ENCODE data around the gene CMC2.
A peak's percentile ranks its signal among the peaks of the same experiment; 100 is the strongest.

Gene CMC2

GRCh38 chr16:80948886-80949493, 57.7 kb downstream of the CMC2 start:
- no peaks in the 10 kb centered on the region for H3K79me2 ChIP-seq (ENCODE audit: control insufficient read depth, low read length)
- no peaks in the 10 kb centered on the region for H3K9me3 ChIP-seq (ENCODE audit: control insufficient read depth, insufficient read depth, low read length)
- H3K4me2 ChIP-seq (ENCODE audit: low read length) = no peak overlapping the region; the same call in 1 of the 2 replicates
- no peaks in the 10 kb centered on the region for H3K36me3 ChIP-seq (ENCODE audit: control insufficient read depth, low read length)
- H4K20me1 ChIP-seq (ENCODE audit: control insufficient read depth, insufficient read depth, low read depth, low read length) = no peaks in the 10 kb centered on the region
- H3K9me2 ChIP-seq (replicated peaks; ENCODE audit: control insufficient read depth, low read length) = no peaks in the 10 kb centered on the region
- no peak for TF ChIP-seq EZH2phosphoT487 (IDR thresholded peaks at IDR 0.05; ENCODE audit: borderline replicate concordance, low read length)
- TF ChIP-seq, protein P1, sequence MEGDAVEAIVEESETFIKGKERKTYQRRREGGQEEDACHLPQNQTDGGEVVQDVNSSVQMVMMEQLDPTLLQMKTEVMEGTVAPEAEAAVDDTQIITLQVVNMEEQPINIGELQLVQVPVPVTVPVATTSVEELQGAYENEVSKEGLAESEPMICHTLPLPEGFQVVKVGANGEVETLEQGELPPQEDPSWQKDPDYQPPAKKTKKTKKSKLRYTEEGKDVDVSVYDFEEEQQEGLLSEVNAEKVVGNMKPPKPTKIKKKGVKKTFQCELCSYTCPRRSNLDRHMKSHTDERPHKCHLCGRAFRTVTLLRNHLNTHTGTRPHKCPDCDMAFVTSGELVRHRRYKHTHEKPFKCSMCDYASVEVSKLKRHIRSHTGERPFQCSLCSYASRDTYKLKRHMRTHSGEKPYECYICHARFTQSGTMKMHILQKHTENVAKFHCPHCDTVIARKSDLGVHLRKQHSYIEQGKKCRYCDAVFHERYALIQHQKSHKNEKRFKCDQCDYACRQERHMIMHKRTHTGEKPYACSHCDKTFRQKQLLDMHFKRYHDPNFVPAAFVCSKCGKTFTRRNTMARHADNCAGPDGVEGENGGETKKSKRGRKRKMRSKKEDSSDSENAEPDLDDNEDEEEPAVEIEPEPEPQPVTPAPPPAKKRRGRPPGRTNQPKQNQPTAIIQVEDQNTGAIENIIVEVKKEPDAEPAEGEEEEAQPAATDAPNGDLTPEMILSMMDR (IDR thresholded peaks at IDR 0.05; ENCODE audit: low read depth, low read length, poor library complexity, severe bottlenecking) = peak; percentile 77
- H3K27me3 ChIP-seq (ENCODE audit: control insufficient read depth, low read length) = no peaks in the 10 kb centered on the region
- H3F3A ChIP-seq (ENCODE audit: control insufficient read depth, insufficient read depth) = no peaks in the 10 kb centered on the region
- no peak overlapping the region for H3K27ac ChIP-seq (ENCODE audit: low read depth, low read length)
- peaks cover 6% of the 10 kb centered on the region for H3K4me1 ChIP-seq (ENCODE audit: control insufficient read depth, low read length)
- no peak overlapping the region for H3K4me3 ChIP-seq (ENCODE audit: low read length)

- Histone ChIP-seq H3K4me1 (ENCODE audit: control insufficient read depth, low read length) (peaks cover 6% of the 10 kb centered on the region), H3K9me2 (replicated peaks; ENCODE audit: control insufficient read depth, low read length) (no peaks in the 10 kb centered on the region), H3K9me3 (ENCODE audit: control insufficient read depth, insufficient read depth, low read length) (no peaks in the 10 kb centered on the region), H3K27ac (ENCODE audit: low read depth, low read length) (no peak overlapping the region), H3K4me2 (ENCODE audit: low read length) (no peak overlapping the region), H3K79me2 (ENCODE audit: control insufficient read depth, low read length) (no peaks in the 10 kb centered on the region), H3K36me3 (ENCODE audit: control insufficient read depth, low read length) (no peaks in the 10 kb centered on the region), H3K27me3 (ENCODE audit: control insufficient read depth, low read length) (no peaks in the 10 kb centered on the region), H3K4me3 (ENCODE audit: low read length) (no peak overlapping the region), H4K20me1 (ENCODE audit: control insufficient read depth, insufficient read depth, low read depth, low read length) (no peaks in the 10 kb centered on the region), H3F3A (ENCODE audit: control insufficient read depth, insufficient read depth) (no peaks in the 10 kb centered on the region)
- TF ChIP-seq, protein P1 (IDR thresholded peaks at IDR 0.05; ENCODE audit: low read depth, low read length, poor library complexity, severe bottlenecking) = no peak
Observed at GRCh38 chr16:80947708-80948625, 58.7 kb downstream of the CMC2 start.

DNA sequence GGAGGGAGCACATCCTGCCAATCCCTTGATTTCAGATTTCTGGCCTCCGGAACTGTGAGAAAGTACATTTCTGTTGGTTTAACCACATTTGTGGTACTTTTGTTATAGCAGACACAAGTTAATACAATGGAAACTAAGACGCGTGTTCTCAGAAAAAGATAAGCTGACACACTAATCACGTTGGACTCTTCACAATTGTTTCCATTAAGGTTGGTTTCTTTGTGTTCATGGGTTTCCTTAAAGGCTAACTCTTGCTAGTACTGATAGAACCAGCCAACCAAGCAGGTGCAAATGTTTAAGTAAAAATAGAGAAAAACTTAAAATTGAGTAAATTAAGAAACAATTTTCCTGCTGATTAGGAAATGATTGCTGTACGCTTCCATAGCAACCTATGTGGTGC, 59.4 kb downstream of the CMC2 start:
- Histone ChIP-seq H3K27ac (ENCODE audit: low read depth, low read length) (no peak overlapping the region), H3K9me2 (replicated peaks; ENCODE audit: control insufficient read depth, low read length) (no peaks in the 10 kb centered on the region), H3K4me2 (ENCODE audit: low read length) (no peak overlapping the region), H3F3A (ENCODE audit: control insufficient read depth, insufficient read depth) (no peaks in the 10 kb centered on the region), H3K9me3 (ENCODE audit: control insufficient read depth, insufficient read depth, low read length) (no peaks in the 10 kb centered on the region), H3K4me1 (ENCODE audit: control insufficient read depth, low read length) (peaks cover 6% of the 10 kb centered on the region), H3K36me3 (ENCODE audit: control insufficient read depth, low read length) (no peaks in the 10 kb centered on the region), H4K20me1 (ENCODE audit: control insufficient read depth, insufficient read depth, low read depth, low read length) (no peaks in the 10 kb centered on the region), H3K27me3 (ENCODE audit: control insufficient read depth, low read length) (no peaks in the 10 kb centered on the region), H3K79me2 (ENCODE audit: control insufficient read depth, low read length) (no peaks in the 10 kb centered on the region), H3K4me3 (ENCODE audit: low read length) (no peak overlapping the region)
- no peak for TF ChIP-seq EZH2phosphoT487 (IDR thresholded peaks at IDR 0.05; ENCODE audit: borderline replicate concordance, low read length)

DNA sequence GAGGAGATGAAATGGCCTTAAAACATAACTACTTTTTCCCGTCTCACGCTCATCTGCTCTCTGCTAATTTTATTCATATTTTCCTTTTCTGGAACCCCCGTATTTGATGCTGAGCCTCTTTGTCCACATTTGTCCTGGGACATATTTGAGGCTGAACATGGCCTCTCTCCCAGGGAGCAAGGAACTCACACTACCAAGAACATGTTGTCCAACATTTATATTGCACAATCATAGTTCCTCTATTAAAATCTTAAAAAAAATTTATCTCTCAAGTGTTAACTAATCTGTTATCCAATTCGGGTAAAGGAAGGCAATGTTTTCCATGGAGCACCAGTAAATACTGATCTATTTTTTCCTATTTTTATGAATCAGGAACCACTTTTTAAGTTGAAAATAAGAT, 60.2 kb downstream of the CMC2 start:
- TF ChIP-seq, protein P1 (IDR thresholded peaks at IDR 0.05; ENCODE audit: low read depth, low read length, poor library complexity, severe bottlenecking) = no peak
- no peak for TF ChIP-seq EZH2phosphoT487 (IDR thresholded peaks at IDR 0.05; ENCODE audit: borderline replicate concordance, low read length)
- H3K9me3 ChIP-seq (ENCODE audit: control insufficient read depth, insufficient read depth, low read length) = no peaks in the 10 kb centered on the region
- H3K36me3 ChIP-seq (ENCODE audit: control insufficient read depth, low read length) = no peaks in the 10 kb centered on the region
- peaks cover 6% of the 10 kb centered on the region for H3K4me1 ChIP-seq (ENCODE audit: control insufficient read depth, low read length)
- H3F3A ChIP-seq (ENCODE audit: control insufficient read depth, insufficient read depth) = no peaks in the 10 kb centered on the region
- no peak overlapping the region for H3K4me2 ChIP-seq (ENCODE audit: low read length)
- H3K79me2 ChIP-seq (ENCODE audit: control insufficient read depth, low read length) = no peaks in the 10 kb centered on the region
- H3K4me3 ChIP-seq (ENCODE audit: low read length) = no peak overlapping the region
- H3K27me3 ChIP-seq (ENCODE audit: control insufficient read depth, low read length) = no peaks in the 10 kb centered on the region
- H3K9me2 ChIP-seq (replicated peaks; ENCODE audit: control insufficient read depth, low read length) = no peaks in the 10 kb centered on the region
- no peak overlapping the region for H3K27ac ChIP-seq (ENCODE audit: low read depth, low read length)
- H4K20me1 ChIP-seq (ENCODE audit: control insufficient read depth, insufficient read depth, low read depth, low read length) = no peaks in the 10 kb centered on the region
